GM06990 (cell line): Measurements from ENCODE around the gene FGF3.

Experiments used
- DNase-seq: peaks from one replicate; pipeline ENCODE4 v3.0.0-alpha.2; 2011; ENCODE audit not compliant: insufficient read length; ENCODE audit errors: extremely low read depth
- H3K27me3 ChIP-seq: replicated peaks from 2 replicates; pipeline ENCODE4 v1.6.0; 2011; ENCODE audit warnings: low read length; ENCODE audit not compliant: control insufficient read depth, insufficient read depth
- H3K36me3 ChIP-seq: 2 replicates; pipeline ENCODE4 v1.5.1; 2011; ENCODE audit warnings: low read length; ENCODE audit not compliant: control insufficient read depth, insufficient read depth
- H3K4me3 ChIP-seq: replicated peaks from 2 replicates; pipeline ENCODE4 v1.5.1; 2011; ENCODE audit warnings: low read depth, mild to moderate bottlenecking, control low read depth, low read length
- TF ChIP-seq, protein P1 (sequence below): IDR thresholded peaks from 2 replicates; pipeline ENCODE4 v1.5.1; 2011; ENCODE audit warnings: low read length, control low read depth, mild to moderate bottlenecking, inconsistent platforms; ENCODE audit not compliant: insufficient read depth, poor library complexity, severe bottlenecking

FGF3 gene

DNA sequence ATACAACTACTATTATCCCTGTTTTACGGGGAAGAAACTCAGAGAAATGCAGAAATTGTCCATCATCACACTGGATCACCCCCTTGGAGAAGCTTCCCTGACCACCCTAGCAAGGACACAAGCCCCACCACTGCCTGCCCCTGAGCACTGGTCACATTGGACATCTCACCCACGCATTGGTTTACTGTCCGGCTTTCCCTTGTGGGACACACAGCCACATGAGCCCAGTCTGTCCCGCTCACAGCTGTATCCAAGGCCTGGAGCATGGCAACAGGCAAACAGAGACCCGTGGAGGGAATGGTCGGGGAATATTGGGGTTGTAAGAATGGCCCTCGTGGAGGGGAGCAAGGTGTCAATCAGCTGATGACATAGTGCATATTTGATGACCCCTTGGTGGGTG, 42.7 kb upstream of the FGF3 start:
- Histone ChIP-seq H3K36me3 (no peaks in the 10 kb centered on the region), H3K27me3 (no peaks in the 10 kb centered on the region), H3K4me3 (no peak overlapping the region)
- TF ChIP-seq, protein P1, sequence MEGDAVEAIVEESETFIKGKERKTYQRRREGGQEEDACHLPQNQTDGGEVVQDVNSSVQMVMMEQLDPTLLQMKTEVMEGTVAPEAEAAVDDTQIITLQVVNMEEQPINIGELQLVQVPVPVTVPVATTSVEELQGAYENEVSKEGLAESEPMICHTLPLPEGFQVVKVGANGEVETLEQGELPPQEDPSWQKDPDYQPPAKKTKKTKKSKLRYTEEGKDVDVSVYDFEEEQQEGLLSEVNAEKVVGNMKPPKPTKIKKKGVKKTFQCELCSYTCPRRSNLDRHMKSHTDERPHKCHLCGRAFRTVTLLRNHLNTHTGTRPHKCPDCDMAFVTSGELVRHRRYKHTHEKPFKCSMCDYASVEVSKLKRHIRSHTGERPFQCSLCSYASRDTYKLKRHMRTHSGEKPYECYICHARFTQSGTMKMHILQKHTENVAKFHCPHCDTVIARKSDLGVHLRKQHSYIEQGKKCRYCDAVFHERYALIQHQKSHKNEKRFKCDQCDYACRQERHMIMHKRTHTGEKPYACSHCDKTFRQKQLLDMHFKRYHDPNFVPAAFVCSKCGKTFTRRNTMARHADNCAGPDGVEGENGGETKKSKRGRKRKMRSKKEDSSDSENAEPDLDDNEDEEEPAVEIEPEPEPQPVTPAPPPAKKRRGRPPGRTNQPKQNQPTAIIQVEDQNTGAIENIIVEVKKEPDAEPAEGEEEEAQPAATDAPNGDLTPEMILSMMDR: no peak
- no peak for DNase-seq

DNA sequence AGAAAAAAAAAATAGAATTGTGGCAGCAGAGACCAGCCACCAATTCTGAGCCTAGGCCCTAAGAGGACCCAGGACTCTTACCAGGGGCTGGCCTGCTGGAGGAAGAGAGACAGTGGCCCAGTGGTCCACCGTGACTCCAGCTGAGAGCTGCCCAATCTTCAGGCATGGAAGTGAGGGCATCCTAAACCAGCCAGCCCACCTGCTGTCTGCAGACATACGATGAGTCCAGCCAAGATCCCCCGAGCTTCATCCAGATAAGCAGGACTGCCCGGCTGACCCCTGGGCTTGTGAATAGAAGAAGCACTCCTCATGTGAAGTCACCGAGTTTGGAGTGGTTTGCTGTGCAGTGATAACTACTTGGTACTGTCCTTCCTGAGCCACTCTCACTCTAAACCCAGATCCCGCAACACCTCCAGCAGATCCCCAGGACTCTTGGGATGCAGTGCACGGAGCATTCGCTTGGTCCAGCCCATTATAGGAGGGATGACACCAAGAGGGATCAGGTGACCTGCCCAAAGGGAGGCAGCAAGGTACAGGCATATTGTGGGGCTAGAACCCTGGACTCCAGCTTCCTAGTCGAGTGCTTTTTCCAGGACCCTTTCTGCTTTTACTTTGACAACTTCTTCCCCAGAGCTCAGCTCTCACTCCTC, 41.7 kb upstream of the FGF3 start:
- no peak for DNase-seq
- Histone ChIP-seq H3K36me3 (no peaks in the 10 kb centered on the region), H3K4me3 (no peak overlapping the region), H3K27me3 (no peaks in the 10 kb centered on the region)
- TF ChIP-seq, protein P1: no peak

DNA sequence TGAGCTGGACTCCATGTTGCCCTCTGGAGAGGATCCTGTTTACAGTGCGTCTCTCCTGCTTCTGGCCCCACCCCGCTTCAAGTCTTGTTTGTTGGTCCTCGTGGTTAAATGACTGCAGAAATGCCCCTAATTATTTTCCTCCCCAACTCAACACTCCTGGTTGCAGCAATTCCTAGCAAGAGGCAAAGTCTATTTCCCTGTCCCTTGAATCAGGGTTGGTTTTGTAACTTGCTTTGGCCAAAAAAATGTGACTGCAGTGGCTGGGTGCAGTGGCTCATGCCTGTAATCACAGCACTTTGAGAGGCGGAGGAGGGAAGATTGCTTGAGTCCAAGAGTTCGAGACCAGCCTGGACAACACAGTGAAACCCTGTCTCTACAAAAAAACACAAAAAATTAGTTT, 41.0 kb upstream of the FGF3 start:
- DNase-seq: no peak
- Histone ChIP-seq H3K27me3 (no peaks in the 10 kb centered on the region), H3K36me3 (no peaks in the 10 kb centered on the region), H3K4me3 (no peak overlapping the region)
- TF ChIP-seq, protein P1: no peak

DNA sequence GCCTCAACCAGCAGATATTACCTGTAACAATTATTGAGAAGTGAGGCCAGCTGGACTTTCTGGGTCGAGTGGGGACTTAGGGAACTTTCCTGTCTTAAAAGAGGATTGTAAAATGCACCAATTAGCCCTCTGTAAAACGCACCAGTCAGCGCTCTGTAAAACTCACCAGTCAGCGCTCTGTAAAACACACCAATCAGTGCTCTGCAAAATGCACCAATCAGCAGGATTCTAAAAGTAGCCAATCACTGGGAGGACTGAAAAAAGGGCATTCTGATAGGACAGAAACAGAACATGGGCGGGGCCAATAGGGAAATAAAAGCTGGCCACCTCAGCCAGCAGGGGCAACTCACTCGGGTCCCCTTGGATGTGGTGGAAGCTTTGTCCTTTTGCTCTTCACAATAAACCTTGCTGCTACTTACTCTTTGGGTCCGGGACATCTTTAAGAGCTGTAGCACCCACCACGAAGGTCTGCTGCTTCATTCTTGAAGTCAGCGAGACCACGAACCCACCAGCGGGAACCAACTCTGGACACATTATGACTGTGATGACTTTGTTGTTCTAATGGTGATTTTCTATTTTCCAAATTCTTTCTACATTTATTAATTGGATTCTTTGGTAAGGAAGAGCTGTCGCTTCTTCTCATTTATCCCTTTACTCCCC, 40.2 kb upstream of the FGF3 start:
- H3K27me3 ChIP-seq: no peaks in the 10 kb centered on the region
- TF ChIP-seq, protein P1: no peak

DNA sequence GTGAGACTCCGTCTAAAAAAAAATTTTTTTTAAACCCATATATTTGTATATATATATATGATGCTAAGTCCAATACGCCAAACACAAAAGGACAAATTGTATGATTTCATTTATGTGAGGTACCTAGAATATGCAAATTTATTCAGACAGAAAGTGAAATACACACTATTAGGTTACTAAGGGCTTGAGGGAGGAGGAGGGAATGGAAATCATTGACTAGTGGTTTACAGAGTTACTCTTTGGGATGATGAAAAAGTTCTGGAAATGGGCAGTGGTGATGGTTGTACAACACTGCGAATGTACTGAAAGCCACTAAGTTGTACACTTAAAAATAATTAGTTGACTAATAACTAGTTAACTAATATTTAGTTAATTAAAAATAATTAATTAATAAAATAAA, 36.2 kb upstream of the FGF3 start:
- Histone ChIP-seq H3K27me3 (no peaks in the 10 kb centered on the region), H3K36me3 (no peaks in the 10 kb centered on the region), H3K4me3 (no peak overlapping the region)
- no peak for DNase-seq
- TF ChIP-seq, protein P1: no peak

More for the DNA sequence above, 40.2 kb upstream of the FGF3 start:
- Histone ChIP-seq H3K36me3 (no peaks in the 10 kb centered on the region), H3K4me3 (no peak overlapping the region)
- no peak for DNase-seq
